Liver (tissue), 3 donors: ENCODE results near the gene TRIP13.

Experiments
- GABPA ChIP-seq, 2 donors: IDR thresholded peaks in 1 of 2; conservative IDR thresholded peaks in 1 of 2; 2 replicates each; pipeline ENCODE4 v1.6.1; 2016; ENCODE audit warnings: antibody characterized with exemption in 2 of 2, mild to moderate bottlenecking in 1 of 2, moderate library complexity in 1 of 2
- JUND ChIP-seq, 2 donors: IDR thresholded peaks; 2 replicates each; pipeline ENCODE4 v1.6.1; 2016; ENCODE audit warnings: antibody characterized with exemption in 2 of 2
- NR2F2 ChIP-seq: IDR thresholded peaks from 2 replicates; pipeline ENCODE4 v1.6.1; 2016; ENCODE audit warnings: antibody characterized with exemption
- RAD21 ChIP-seq, 2 donors: IDR thresholded peaks; 2 replicates each; pipeline ENCODE4 v1.6.1; 2016; ENCODE audit warnings: antibody characterized with exemption in 2 of 2, mild to moderate bottlenecking in 2 of 2
- TAF1 ChIP-seq: conservative IDR thresholded peaks from 2 replicates; pipeline ENCODE4 v1.6.1; 2016; ENCODE audit warnings: antibody characterized with exemption, mild to moderate bottlenecking
- YY1 ChIP-seq: IDR thresholded peaks from 2 replicates; pipeline ENCODE4 v1.6.1; 2016; ENCODE audit warnings: antibody characterized with exemption, mild to moderate bottlenecking
- TF ChIP-seq, protein P1 (sequence below): IDR thresholded peaks from 2 replicates; pipeline ENCODE4 v1.6.1; 2016; ENCODE audit warnings: antibody characterized with exemption
- TF ChIP-seq, protein P2 (sequence below): fragments of 150-350 bp; IDR thresholded peaks from 2 replicates; pipeline ENCODE4 v1.5.1; 2017; ENCODE audit warnings: improper control_type of control experiment, low read depth, low read length; ENCODE audit not compliant: missing input control
- TF ChIP-seq, protein P3 (sequence below): IDR thresholded peaks from 2 replicates; pipeline ENCODE4 v1.6.1; 2016; ENCODE audit warnings: antibody characterized with exemption
- donor health status: healthy.
- donor health status: healthy.

DNA sequence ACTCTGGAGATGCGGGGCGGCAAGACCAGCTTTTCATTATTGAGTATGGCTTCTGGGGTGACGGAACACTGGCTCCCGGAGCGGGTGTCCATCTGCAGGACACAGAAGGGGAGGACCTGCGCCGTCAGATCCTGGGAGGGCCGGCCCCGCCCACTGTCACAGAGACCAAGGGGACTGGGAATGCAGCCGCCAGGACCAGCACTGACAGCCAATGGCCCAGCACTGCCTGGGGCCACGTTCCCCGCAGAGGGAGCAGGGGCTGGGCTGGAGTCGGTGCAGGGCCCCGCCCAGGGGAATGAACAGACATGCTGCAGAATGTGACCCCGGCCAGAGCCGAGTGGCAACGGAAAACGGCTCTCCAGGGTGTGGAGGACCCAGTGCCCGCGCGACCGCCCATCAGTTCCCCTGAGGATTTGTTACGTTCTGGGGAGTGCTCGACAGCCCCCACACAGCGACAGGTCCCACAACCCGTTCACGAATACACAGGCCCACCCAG, 42.1 kb upstream of the TRIP13 start, which contains the start of gene ZDHHC11:
- TF ChIP-seq, protein P1, sequence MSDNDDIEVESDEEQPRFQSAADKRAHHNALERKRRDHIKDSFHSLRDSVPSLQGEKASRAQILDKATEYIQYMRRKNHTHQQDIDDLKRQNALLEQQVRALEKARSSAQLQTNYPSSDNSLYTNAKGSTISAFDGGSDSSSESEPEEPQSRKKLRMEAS: no peak
- TF ChIP-seq YY1 (no peak), RAD21 (IDR thresholded peaks at IDR 0.05) (no peak), JUND (IDR thresholded peaks at IDR 0.05) (no peak), TAF1 (no peak), NR2F2 (no peak), GABPA (IDR thresholded peaks at IDR 0.05 in 1 of 2, conservative IDR thresholded peaks at IDR 0.05 in 1 of 2) (no peak)
- TF ChIP-seq, protein P2, sequence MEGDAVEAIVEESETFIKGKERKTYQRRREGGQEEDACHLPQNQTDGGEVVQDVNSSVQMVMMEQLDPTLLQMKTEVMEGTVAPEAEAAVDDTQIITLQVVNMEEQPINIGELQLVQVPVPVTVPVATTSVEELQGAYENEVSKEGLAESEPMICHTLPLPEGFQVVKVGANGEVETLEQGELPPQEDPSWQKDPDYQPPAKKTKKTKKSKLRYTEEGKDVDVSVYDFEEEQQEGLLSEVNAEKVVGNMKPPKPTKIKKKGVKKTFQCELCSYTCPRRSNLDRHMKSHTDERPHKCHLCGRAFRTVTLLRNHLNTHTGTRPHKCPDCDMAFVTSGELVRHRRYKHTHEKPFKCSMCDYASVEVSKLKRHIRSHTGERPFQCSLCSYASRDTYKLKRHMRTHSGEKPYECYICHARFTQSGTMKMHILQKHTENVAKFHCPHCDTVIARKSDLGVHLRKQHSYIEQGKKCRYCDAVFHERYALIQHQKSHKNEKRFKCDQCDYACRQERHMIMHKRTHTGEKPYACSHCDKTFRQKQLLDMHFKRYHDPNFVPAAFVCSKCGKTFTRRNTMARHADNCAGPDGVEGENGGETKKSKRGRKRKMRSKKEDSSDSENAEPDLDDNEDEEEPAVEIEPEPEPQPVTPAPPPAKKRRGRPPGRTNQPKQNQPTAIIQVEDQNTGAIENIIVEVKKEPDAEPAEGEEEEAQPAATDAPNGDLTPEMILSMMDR: no peak
- TF ChIP-seq, protein P3, sequence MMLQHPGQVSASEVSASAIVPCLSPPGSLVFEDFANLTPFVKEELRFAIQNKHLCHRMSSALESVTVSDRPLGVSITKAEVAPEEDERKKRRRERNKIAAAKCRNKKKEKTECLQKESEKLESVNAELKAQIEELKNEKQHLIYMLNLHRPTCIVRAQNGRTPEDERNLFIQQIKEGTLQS: no peak
